ENCODE data around the gene ALG9. TPM values are rescaled to one million over a fixed set of nuclear protein-coding genes. Genes with fewer than 3 reads are reported as not detected.

ALG9 gene
- total RNA-seq, 2 donors from 2014 or later: 25.3 to 26.6 TPM

GRCh38 chr11:111918390-111919256 lies 47.2 kb upstream of the ALG9 start, which contains the start of gene C11orf52:
Gene C11orf52 (plus strand): TSS chr11:111918913. CDS start chr11:111918973, 60 bp downstream.
- Mint-ChIP-seq H3K27ac (peak within 1 kb of the TSS; percentile 89), H3K9me3 (no peaks in the 10 kb centered on the region), H3K4me3 (peak within 1 kb of the TSS; percentile 53), H3K27me3 (ENCODE audit: insufficient read depth) (peaks cover 4% of the 10 kb centered on the region), H3K36me3 (ENCODE audit: low read depth) (no peaks in the 10 kb centered on the region), H3K4me1 (peaks cover 18% of the 10 kb centered on the region)
- peak; percentile 92 for DNase-seq
- H3K9ac ChIP-seq (ENCODE audit: extremely low read depth, low read length, poor library complexity, severe bottlenecking): no peak within 1 kb of the TSS
- no peaks in the 10 kb centered on the region for H3K9me3 ChIP-seq (ENCODE audit: control insufficient read depth, low read length)
- no peaks in the 10 kb centered on the region for H3K4me1 ChIP-seq (ENCODE audit: control insufficient read depth, insufficient read depth, low read length)
- H3K27me3 ChIP-seq (ENCODE audit: control insufficient read depth, insufficient read depth, low read length, poor library complexity, severe bottlenecking): no peaks in the 10 kb centered on the region
- 63 to 68% methylated on average over 16 to 19 of the region's 19 CpGs for WGBS, 2 experiments (ENCODE audit: insufficient coverage in 1 of 2, insufficient read length in 1 of 2)
- H3K4me3 ChIP-seq (ENCODE audit: low read length): no peak within 1 kb of the TSS
- H3K36me3 ChIP-seq (ENCODE audit: control insufficient read depth, insufficient read depth, low read length): no peaks in the 10 kb centered on the region
- peak; percentile 57 for TF ChIP-seq CTCF (conservative IDR thresholded peaks at IDR 0.05)
- H3K27ac ChIP-seq (ENCODE audit: low read depth, low read length): no peak within 1 kb of the TSS

GRCh38 chr11:111917788-111918187 lies 46.4 kb upstream of the ALG9 start:
- Histone ChIP-seq H3K27me3 (ENCODE audit: control insufficient read depth, insufficient read depth, low read length, poor library complexity, severe bottlenecking) (no peaks in the 10 kb centered on the region), H3K4me1 (ENCODE audit: control insufficient read depth, insufficient read depth, low read length) (no peaks in the 10 kb centered on the region), H3K9ac (ENCODE audit: extremely low read depth, low read length, poor library complexity, severe bottlenecking) (no peak overlapping the region), H3K36me3 (ENCODE audit: control insufficient read depth, insufficient read depth, low read length) (no peaks in the 10 kb centered on the region), H3K4me3 (ENCODE audit: low read length) (no peak overlapping the region), H3K27ac (ENCODE audit: low read depth, low read length) (no peak overlapping the region), H3K9me3 (ENCODE audit: control insufficient read depth, low read length) (no peaks in the 10 kb centered on the region)
- H3K27ac Mint-ChIP-seq: no peak overlapping the region
- no peaks in the 10 kb centered on the region for H3K9me3 Mint-ChIP-seq
- no peak overlapping the region for H3K4me3 Mint-ChIP-seq
- H3K27me3 Mint-ChIP-seq (ENCODE audit: insufficient read depth): peaks cover 5% of the 10 kb centered on the region
- no peak for DNase-seq
- peaks cover 10% of the 10 kb centered on the region for H3K4me1 Mint-ChIP-seq
- no peaks in the 10 kb centered on the region for H3K36me3 Mint-ChIP-seq (ENCODE audit: low read depth)
- TF ChIP-seq CTCF (conservative IDR thresholded peaks at IDR 0.05): no peak
- 91 to 100% methylated on average over 3 of the region's 3 CpGs for WGBS, 2 experiments (ENCODE audit: insufficient coverage in 1 of 2, insufficient read length in 1 of 2)

GRCh38 chr11:111917312-111917711 lies 45.9 kb upstream of the ALG9 start:
- Histone ChIP-seq H3K4me1 (ENCODE audit: control insufficient read depth, insufficient read depth, low read length) (no peaks in the 10 kb centered on the region), H3K4me3 (ENCODE audit: low read length) (no peak overlapping the region), H3K9ac (ENCODE audit: extremely low read depth, low read length, poor library complexity, severe bottlenecking) (no peak overlapping the region), H3K27ac (ENCODE audit: low read depth, low read length) (no peak overlapping the region), H3K9me3 (ENCODE audit: control insufficient read depth, low read length) (no peaks in the 10 kb centered on the region), H3K36me3 (ENCODE audit: control insufficient read depth, insufficient read depth, low read length) (no peaks in the 10 kb centered on the region), H3K27me3 (ENCODE audit: control insufficient read depth, insufficient read depth, low read length, poor library complexity, severe bottlenecking) (no peaks in the 10 kb centered on the region)
- Mint-ChIP-seq H3K4me3 (no peak overlapping the region), H3K36me3 (ENCODE audit: low read depth) (no peaks in the 10 kb centered on the region), H3K9me3 (no peaks in the 10 kb centered on the region), H3K27ac (no peak overlapping the region), H3K27me3 (ENCODE audit: insufficient read depth) (peaks cover 5% of the 10 kb centered on the region), H3K4me1 (peaks cover 9% of the 10 kb centered on the region)
- no peak for DNase-seq
- TF ChIP-seq CTCF (conservative IDR thresholded peaks at IDR 0.05): no peak
- WGBS, 2 experiments (ENCODE audit: insufficient coverage in 1 of 2, insufficient read length in 1 of 2): 92 to 100% methylated on average over 1 of the region's 2 CpGs
